Stimulated activated naive CD8-positive, alpha-beta T cell treated with anti-CD3 and anti-CD28 coated beads, Interleukin-15, Interleukin-2, amounts not matched to agents 100 U/mL and 50 U/mL, for 24 hours (primary cell): ENCODE data around the gene DAPK3.
"Not testable (repeated sequence)": the region's sequence is repeated elsewhere in the genome, so short reads cannot be mapped to it uniquely, and the experiment has no call there.

ENCODE experiments used
- ATAC-seq: fragments of 150-1000 bp; cut with Tn5 transposase; one replicate; pipeline ENCODE4 v1.10.0; 2021
- DNase-seq: peaks from one replicate; pipeline ENCODE4 v3.0.0; 2021

Gene DAPK3

GRCh38 chr19:3954107-3954506, 16.8 kb downstream of the DAPK3 start:
- ATAC-seq = no peak

GRCh38 chr19:3952755-3953276, 18.1 kb downstream of the DAPK3 start:
- not testable (repeated sequence) for DNase-seq, ATAC-seq

More at GRCh38 chr19:3954107-3954506, 16.8 kb downstream of the DAPK3 start:
- DNase-seq = no peak

GRCh38 chr19:3950871-3951861, 19.7 kb downstream of the DAPK3 start:
- DNase-seq = peak; percentile 39

GRCh38 chr19:3949997-3950859, 20.7 kb downstream of the DAPK3 start:
- DNase-seq (no peak), ATAC-seq (no peak)

More at GRCh38 chr19:3950871-3951861, 19.7 kb downstream of the DAPK3 start:
- ATAC-seq = peak; percentile 57

- ATAC-seq (no peak), DNase-seq (no peak)
Measured at GRCh38 chr19:3949294-3949693, 21.6 kb downstream of the DAPK3 start.

GRCh38 chr19:3947316-3947933, 23.5 kb downstream of the DAPK3 start:
- DNase-seq, ATAC-seq: not testable (repeated sequence)

- DNase-seq (no peak), ATAC-seq (no peak)
Measured at GRCh38 chr19:3945838-3946237, 25.1 kb downstream of the DAPK3 start.

GRCh38 chr19:3944018-3944721, 26.7 kb downstream of the DAPK3 start:
- ATAC-seq (no peak), DNase-seq (no peak)

GRCh38 chr19:3942790-3943409, 28.0 kb downstream of the DAPK3 start:
- DNase-seq = no peak
- ATAC-seq = no peak

- DNase-seq, ATAC-seq: not testable (repeated sequence)
Measured at GRCh38 chr19:3938300-3938950, 32.5 kb downstream of the DAPK3 start.

- no peak for DNase-seq
- no peak for ATAC-seq
Measured at GRCh38 chr19:3936506-3937442, 34.1 kb downstream of the DAPK3 start.

- ATAC-seq = no peak
- DNase-seq = peak; percentile 14
Measured at GRCh38 chr19:3932931-3933810, 37.7 kb downstream of the DAPK3 start, which contains the start of gene NMRK2. Gene NMRK2, plus strand, starts transcription at chr19:3933069. Its CDS starts 603 bp downstream, at chr19:3933672.

GRCh38 chr19:3931041-3931440, 39.9 kb downstream of the DAPK3 start:
- ATAC-seq (no peak), DNase-seq (no peak)

- no peak for DNase-seq
- ATAC-seq = no peak
Measured at GRCh38 chr19:3923912-3924311, 47.0 kb downstream of the DAPK3 start.

GRCh38 chr19:3923096-3923758, 47.7 kb downstream of the DAPK3 start:
- ATAC-seq (no peak), DNase-seq (no peak)

- ATAC-seq (no peak), DNase-seq (no peak)
Measured at GRCh38 chr19:3919793-3920192, 51.1 kb downstream of the DAPK3 start.

- ATAC-seq (no peak), DNase-seq (no peak)
Measured at GRCh38 chr19:3916033-3916432, 54.9 kb downstream of the DAPK3 start.
